Measurements from ENCODE around the gene HOXA3.

DNA sequence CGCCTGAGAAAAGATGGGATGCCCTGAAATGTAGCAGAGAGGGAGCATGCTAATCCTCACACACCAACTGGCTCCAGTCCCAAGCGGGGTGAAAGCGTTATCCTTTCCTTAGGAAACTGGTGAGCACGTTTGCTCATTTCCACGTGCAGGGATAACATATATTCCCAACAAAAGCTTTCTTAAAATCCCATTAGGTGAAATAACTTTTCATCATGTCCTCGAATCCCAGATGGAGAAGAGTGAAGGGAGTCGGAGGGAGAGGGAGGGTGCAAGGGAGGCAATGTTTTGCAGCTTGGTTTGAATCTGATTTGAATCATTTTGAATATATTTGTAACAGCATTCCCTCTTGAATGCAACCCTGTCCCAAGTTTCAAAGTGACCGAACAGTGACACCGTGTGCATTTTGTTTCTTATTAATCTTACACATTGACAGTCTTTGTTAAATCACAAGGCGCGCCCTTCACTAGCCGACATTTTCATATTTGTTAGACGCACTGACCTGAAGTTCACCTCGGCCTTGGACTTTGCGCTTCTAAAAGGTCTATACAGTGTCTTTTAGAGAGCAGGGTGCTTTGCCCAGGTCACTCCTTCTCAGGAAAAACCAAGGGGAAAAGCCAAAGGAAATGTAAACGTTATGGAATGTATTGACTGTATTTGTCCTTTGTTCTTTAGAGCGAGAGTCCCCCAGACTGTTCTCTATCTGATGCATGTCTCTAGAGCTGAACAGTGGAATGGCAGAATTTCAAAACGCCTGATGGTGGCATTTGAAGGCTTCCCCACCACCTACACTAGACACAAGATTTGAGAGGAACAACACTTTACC, 18.8 kb downstream of the HOXA3 start:
- TF ChIP-seq, protein P1, sequence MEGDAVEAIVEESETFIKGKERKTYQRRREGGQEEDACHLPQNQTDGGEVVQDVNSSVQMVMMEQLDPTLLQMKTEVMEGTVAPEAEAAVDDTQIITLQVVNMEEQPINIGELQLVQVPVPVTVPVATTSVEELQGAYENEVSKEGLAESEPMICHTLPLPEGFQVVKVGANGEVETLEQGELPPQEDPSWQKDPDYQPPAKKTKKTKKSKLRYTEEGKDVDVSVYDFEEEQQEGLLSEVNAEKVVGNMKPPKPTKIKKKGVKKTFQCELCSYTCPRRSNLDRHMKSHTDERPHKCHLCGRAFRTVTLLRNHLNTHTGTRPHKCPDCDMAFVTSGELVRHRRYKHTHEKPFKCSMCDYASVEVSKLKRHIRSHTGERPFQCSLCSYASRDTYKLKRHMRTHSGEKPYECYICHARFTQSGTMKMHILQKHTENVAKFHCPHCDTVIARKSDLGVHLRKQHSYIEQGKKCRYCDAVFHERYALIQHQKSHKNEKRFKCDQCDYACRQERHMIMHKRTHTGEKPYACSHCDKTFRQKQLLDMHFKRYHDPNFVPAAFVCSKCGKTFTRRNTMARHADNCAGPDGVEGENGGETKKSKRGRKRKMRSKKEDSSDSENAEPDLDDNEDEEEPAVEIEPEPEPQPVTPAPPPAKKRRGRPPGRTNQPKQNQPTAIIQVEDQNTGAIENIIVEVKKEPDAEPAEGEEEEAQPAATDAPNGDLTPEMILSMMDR (IDR thresholded peaks at IDR 0.05): no peak
- TF ChIP-seq POLR2AphosphoS5 (IDR thresholded peaks at IDR 0.05; ENCODE audit: insufficient read depth in 1 of 2, low read depth in 1 of 2) (no peak), POLR2A (IDR thresholded peaks at IDR 0.05) (no peak)
